Stimulated activated CD4-positive, alpha-beta T cell treated with anti-CD3 and anti-CD28 coated beads, Interleukin-2, amount 100 ng/mL, for 4 hours (primary cell): Measurements from ENCODE around the gene TSPOAP1.

Source experiments
- DNase-seq: peaks from one replicate; pipeline ENCODE4 v3.0.0-alpha.2; 2020; ENCODE audit warnings: low read depth

TSPOAP1 gene

GRCh38 chr17:58328195-58329034 is at the start of gene TSPOAP1:
Gene TSPOAP1 (minus strand): TSS chr17:58328795. CDS start chr17:58327920, 875 bp downstream.
- peak; percentile 78 for DNase-seq

- DNase-seq, result no peak
These were observed 49.1 kb upstream of the TSPOAP1 start for GRCh38 chr17:58377661-58378060.

GRCh38 chr17:58377093-58377601 is 48.6 kb upstream of the TSPOAP1 start:
- no peak for DNase-seq

- DNase-seq, result no peak
These were observed 47.9 kb upstream of the TSPOAP1 start for GRCh38 chr17:58376472-58377000.

GRCh38 chr17:58375811-58376210 is 47.2 kb upstream of the TSPOAP1 start:
- no peak for DNase-seq

- no peak for DNase-seq
These were observed 46.7 kb upstream of the TSPOAP1 start for GRCh38 chr17:58375256-58375655.

- DNase-seq, result no peak
These were observed 45.3 kb upstream of the TSPOAP1 start for GRCh38 chr17:58373923-58374322.

- DNase-seq, result no peak
These were observed 44.4 kb upstream of the TSPOAP1 start for GRCh38 chr17:58373003-58373402.

GRCh38 chr17:58371300-58371950 is 42.8 kb upstream of the TSPOAP1 start:
- DNase-seq, result no peak

- DNase-seq, result no peak
These were observed 42.1 kb upstream of the TSPOAP1 start for GRCh38 chr17:58370716-58371115.

GRCh38 chr17:58370309-58370708 is 41.7 kb upstream of the TSPOAP1 start:
- DNase-seq, result no peak

- no peak for DNase-seq
These were observed 40.8 kb upstream of the TSPOAP1 start for GRCh38 chr17:58369214-58370031.

GRCh38 chr17:58368860-58369213 is 40.2 kb upstream of the TSPOAP1 start:
- no peak for DNase-seq

GRCh38 chr17:58367461-58367860 is 38.9 kb upstream of the TSPOAP1 start:
- DNase-seq, result no peak

GRCh38 chr17:58365980-58366595 is 37.5 kb upstream of the TSPOAP1 start:
- DNase-seq, result no peak

- DNase-seq, result no peak
These were observed 36.8 kb upstream of the TSPOAP1 start for GRCh38 chr17:58365185-58365979.

GRCh38 chr17:58364270-58364942 is 35.8 kb upstream of the TSPOAP1 start:
- no peak for DNase-seq

- no peak for DNase-seq
These were observed 35.0 kb upstream of the TSPOAP1 start for GRCh38 chr17:58363457-58364185.

- no peak for DNase-seq
These were observed 33.9 kb upstream of the TSPOAP1 start for GRCh38 chr17:58362368-58363014.
